ENCODE data around the gene SLITRK5. TPM values are rescaled to one million over a fixed set of nuclear protein-coding genes. Genes with fewer than 3 reads are reported as not detected.

Gene SLITRK5
- total RNA-seq, 1 experiment from 2014 or later = not detected

DNA sequence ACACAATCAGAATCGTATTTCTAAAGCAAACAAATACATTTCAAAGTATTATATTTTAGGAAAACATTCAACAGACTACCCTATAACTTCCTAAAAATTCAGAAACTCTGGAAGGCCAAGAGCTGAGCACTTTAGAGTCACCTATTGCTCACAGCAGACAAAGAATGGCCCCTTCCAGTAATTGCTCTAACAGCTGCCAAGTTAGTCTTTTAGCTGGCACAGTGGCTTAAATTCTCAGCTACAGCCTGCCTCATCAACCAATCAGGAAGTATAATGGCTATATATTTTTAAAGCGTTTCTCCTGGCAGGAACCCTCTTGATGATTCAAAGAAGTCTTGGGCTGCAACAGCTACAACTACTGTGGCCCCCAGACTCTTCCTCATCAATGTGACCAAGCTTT, 14.9 kb upstream of the SLITRK5 start:
- ChIA-PET RAD21 (ENCODE audit: low non-redundant PET in 1 of 2, low total read pairs in 2 of 2, uncharacterized antibody in 2 of 2, unreplicated experiment in 2 of 2) (no interaction called here), CTCF (no interaction called here)
- ATAC-seq = no peak

DNA sequence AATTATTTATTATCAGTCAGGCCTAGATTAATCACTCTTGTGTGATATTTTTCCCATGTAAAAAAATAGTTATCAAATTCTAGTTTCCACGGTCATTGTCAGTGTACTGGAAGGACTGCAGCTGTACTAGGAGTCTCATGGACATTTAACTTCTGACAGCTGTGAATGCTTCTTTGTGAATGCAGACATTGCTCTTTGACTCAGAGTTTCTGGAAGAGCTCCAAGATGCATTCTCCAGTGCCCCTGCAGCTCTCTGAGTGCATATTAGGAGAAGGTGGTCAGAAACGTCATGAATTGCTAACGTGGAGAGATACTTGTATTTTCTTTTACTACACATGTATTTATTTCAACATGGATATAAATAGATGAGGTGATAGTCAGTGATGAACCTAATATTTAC, 9.7 kb upstream of the SLITRK5 start:
- POLR2A ChIA-PET = no interaction called here
- ATAC-seq (no peak), DNase-seq (ENCODE audit: low read depth, low spot score) (no peak)
- BruUV-seq (replicated peaks) = no TSS peak
- Histone ChIP-seq H3K9ac (ENCODE audit: low read length) (no peak overlapping the region), H3K9me3 (ENCODE audit: control insufficient read depth in 1 of 2, insufficient read depth in 1 of 2, low read depth in 1 of 2, low read length in 2 of 2) (no peaks in the 10 kb centered on the region), H3K36me3 (ENCODE audit: control insufficient read depth in 1 of 2, insufficient read depth in 2 of 2, low read length in 2 of 2) (no peaks in the 10 kb centered on the region), H3K9me2 (ENCODE audit: insufficient read depth) (no peaks in the 10 kb centered on the region), H3K27ac (ENCODE audit: low read depth, low read length) (no peak overlapping the region), H3K4me1 (ENCODE audit: control insufficient read depth in 1 of 2, insufficient read depth in 2 of 2, low read length in 2 of 2) (no peaks in the 10 kb centered on the region), H3K27me3 (ENCODE audit: insufficient read depth, low read length) (no peaks in the 10 kb centered on the region), H3K79me2 (ENCODE audit: insufficient read depth, low read length) (no peaks in the 10 kb centered on the region), H3K4me2 (ENCODE audit: low read length) (no peak overlapping the region), H4K20me1 (ENCODE audit: insufficient read depth) (no peaks in the 10 kb centered on the region), H2AFZ (ENCODE audit: low read depth, low read length, poor library complexity, severe bottlenecking) (no peak overlapping the region), H3K4me3 (replicated peaks in 1 of 2; ENCODE audit: low read depth in 1 of 2, low read length in 2 of 2) (no peak overlapping the region)
- intact Hi-C loops (cut with micrococcal nuclease) = loop anchor here (10.0 kb wide), 1 partner anchor 387 kb away; no protein-coding TSS in a partner anchor
- RAD21 ChIA-PET (ENCODE audit: low non-redundant PET in 1 of 2, low total read pairs in 2 of 2, uncharacterized antibody in 2 of 2, unreplicated experiment in 2 of 2) = no interaction called here
- no peak for TF ChIP-seq EZH2phosphoT487 (IDR thresholded peaks at IDR 0.05; ENCODE audit: borderline replicate concordance)
- TF ChIP-seq FOSL1 (IDR thresholded peaks at IDR 0.05; ENCODE audit: low read depth) = no peak
- TF ChIP-seq EZH2 (IDR thresholded peaks at IDR 0.05) = no peak
- TF ChIP-seq POLR2A (IDR thresholded peaks at IDR 0.05; ENCODE audit: borderline replicate concordance, extremely low read depth, insufficient read depth, insufficient read length) = no peak
- TF ChIP-seq JUND (IDR thresholded peaks at IDR 0.05) = no peak
- no peak for TF ChIP-seq ZNF274 (IDR thresholded peaks at IDR 0.05; ENCODE audit: low read depth, low read length)
- TF ChIP-seq, protein P1, sequence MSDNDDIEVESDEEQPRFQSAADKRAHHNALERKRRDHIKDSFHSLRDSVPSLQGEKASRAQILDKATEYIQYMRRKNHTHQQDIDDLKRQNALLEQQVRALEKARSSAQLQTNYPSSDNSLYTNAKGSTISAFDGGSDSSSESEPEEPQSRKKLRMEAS (IDR thresholded peaks at IDR 0.05) = no peak
- no peak for TF ChIP-seq RAD21 (IDR thresholded peaks at IDR 0.05; ENCODE audit: low read depth)
- no peak for TF ChIP-seq CTCF (IDR thresholded peaks at IDR 0.05 in 2 of 3, conservative IDR thresholded peaks at IDR 0.05 in 1 of 3; ENCODE audit: borderline replicate concordance in 1 of 3, insufficient read depth in 1 of 3, low read depth in 2 of 3, low read length in 2 of 3)
- TF ChIP-seq ELF1 (IDR thresholded peaks at IDR 0.05; ENCODE audit: borderline replicate concordance, low read depth) = no peak
- no peak for TF ChIP-seq POLR2AphosphoS5 (IDR thresholded peaks at IDR 0.05; ENCODE audit: low read depth, low read length)
- TF ChIP-seq, protein P2, sequence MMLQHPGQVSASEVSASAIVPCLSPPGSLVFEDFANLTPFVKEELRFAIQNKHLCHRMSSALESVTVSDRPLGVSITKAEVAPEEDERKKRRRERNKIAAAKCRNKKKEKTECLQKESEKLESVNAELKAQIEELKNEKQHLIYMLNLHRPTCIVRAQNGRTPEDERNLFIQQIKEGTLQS (IDR thresholded peaks at IDR 0.05) = no peak
- CTCF ChIA-PET = no interaction called here

More for the DNA sequence above, 14.9 kb upstream of the SLITRK5 start:
- Histone ChIP-seq H2AFZ (ENCODE audit: low read depth, low read length, poor library complexity, severe bottlenecking) (peak overlapping the region; percentile 9), H3K36me3 (ENCODE audit: control insufficient read depth in 1 of 2, insufficient read depth in 2 of 2, low read length in 2 of 2) (no peaks in the 10 kb centered on the region), H3K9me2 (ENCODE audit: insufficient read depth) (no peaks in the 10 kb centered on the region), H4K20me1 (ENCODE audit: insufficient read depth) (no peaks in the 10 kb centered on the region), H3K79me2 (ENCODE audit: insufficient read depth, low read length) (no peaks in the 10 kb centered on the region), H3K4me3 (replicated peaks in 1 of 2; ENCODE audit: low read depth in 1 of 2, low read length in 2 of 2) (no peak overlapping the region), H3K9ac (ENCODE audit: low read length) (no peak overlapping the region), H3K9me3 (ENCODE audit: control insufficient read depth in 1 of 2, insufficient read depth in 1 of 2, low read depth in 1 of 2, low read length in 2 of 2) (no peaks in the 10 kb centered on the region), H3K4me1 (ENCODE audit: control insufficient read depth in 1 of 2, insufficient read depth in 2 of 2, low read length in 2 of 2) (no peaks in the 10 kb centered on the region), H3K27me3 (ENCODE audit: insufficient read depth, low read length) (no peaks in the 10 kb centered on the region), H3K4me2 (ENCODE audit: low read length) (no peak overlapping the region), H3K27ac (ENCODE audit: low read depth, low read length) (no peak overlapping the region)
- DNase-seq (ENCODE audit: low read depth, low spot score) = no peak
- POLR2A ChIA-PET = no interaction called here
- intact Hi-C loops (cut with micrococcal nuclease) = no loop called here
- no TSS peak for BruUV-seq (replicated peaks)
- TF ChIP-seq YY1 (IDR thresholded peaks at IDR 0.05; ENCODE audit: extremely low read depth, insufficient replicate concordance, low read depth, low read length) (no peak), POLR2A (IDR thresholded peaks at IDR 0.05; ENCODE audit: borderline replicate concordance, extremely low read depth, insufficient read depth, insufficient read length) (no peak), SIN3A (IDR thresholded peaks at IDR 0.05; ENCODE audit: low read depth) (no peak)
- TF ChIP-seq, protein P3, sequence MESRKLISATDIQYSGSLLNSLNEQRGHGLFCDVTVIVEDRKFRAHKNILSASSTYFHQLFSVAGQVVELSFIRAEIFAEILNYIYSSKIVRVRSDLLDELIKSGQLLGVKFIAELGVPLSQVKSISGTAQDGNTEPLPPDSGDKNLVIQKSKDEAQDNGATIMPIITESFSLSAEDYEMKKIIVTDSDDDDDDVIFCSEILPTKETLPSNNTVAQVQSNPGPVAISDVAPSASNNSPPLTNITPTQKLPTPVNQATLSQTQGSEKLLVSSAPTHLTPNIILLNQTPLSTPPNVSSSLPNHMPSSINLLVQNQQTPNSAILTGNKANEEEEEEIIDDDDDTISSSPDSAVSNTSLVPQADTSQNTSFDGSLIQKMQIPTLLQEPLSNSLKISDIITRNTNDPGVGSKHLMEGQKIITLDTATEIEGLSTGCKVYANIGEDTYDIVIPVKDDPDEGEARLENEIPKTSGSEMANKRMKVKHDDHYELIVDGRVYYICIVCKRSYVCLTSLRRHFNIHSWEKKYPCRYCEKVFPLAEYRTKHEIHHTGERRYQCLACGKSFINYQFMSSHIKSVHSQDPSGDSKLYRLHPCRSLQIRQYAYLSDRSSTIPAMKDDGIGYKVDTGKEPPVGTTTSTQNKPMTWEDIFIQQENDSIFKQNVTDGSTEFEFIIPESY (IDR thresholded peaks at IDR 0.05; ENCODE audit: extremely low read depth, insufficient replicate concordance, low read length) = no peak
